ENCODE measurements around the gene CHPF.

GRCh38 chr2:219565130-219566080 is 21.8 kb upstream of the CHPF start:
- no peak for TF ChIP-seq CTCF (conservative IDR thresholded peaks at IDR 0.05; ENCODE audit: low read depth, low read length)
- TF ChIP-seq EZH2phosphoT487 (IDR thresholded peaks at IDR 0.05; ENCODE audit: borderline replicate concordance, low read length), result no peak
- TF ChIP-seq EZH2 (IDR thresholded peaks at IDR 0.05; ENCODE audit: low read length, unreplicated experiment), result no peak

Measured in PC-3 (cell line).